B cell (primary cell): ENCODE results near the gene STARD10. TPM values are rescaled to one million over a fixed set of nuclear protein-coding genes. Genes with fewer than 3 reads are reported as not detected.

Experiments
- ATAC-seq: fragments of 200-7000 bp; cut with Tn5 transposase; one replicate; pipeline ENCODE4 v1.10.0; 2021; ENCODE audit warnings: low read depth, mild to moderate bottlenecking, moderate number of reproducible peaks, moderate library complexity
- CTCF ChIA-PET: fragments of 350-600 bp; sonication (Branson Sonifier 250); formaldehyde crosslinking; loops from one replicate; lab custom pipeline; 2021; ENCODE audit warnings: antibody characterized with exemption, inconsistent platforms; lab: Charles Lee
- POLR2A ChIA-PET: fragments of 350-600 bp; sonication (Branson Sonifier 250); formaldehyde crosslinking; loops from one replicate; lab custom pipeline; 2021; ENCODE audit warnings: antibody characterized with exemption; lab: Charles Lee
- DNase-seq: peaks from one replicate; pipeline ENCODE4 v3.0.0; 2013
- H2AFZ ChIP-seq: 2 replicates; pipeline ENCODE4 v1.6.1; 2012; ENCODE audit warnings: mild to moderate bottlenecking, low read depth, low read length; ENCODE audit not compliant: insufficient read depth, poor library complexity, severe bottlenecking
- H3K27ac ChIP-seq, 2 donors: 1 replicate in 1 of 2; 2 replicates in 1 of 2; pipeline ENCODE4 v1.5.1; 2012 to 2013; ENCODE audit warnings: low read length in 2 of 2, mild to moderate bottlenecking in 2 of 2, moderate library complexity in 1 of 2
- H3K27me3 ChIP-seq, 4 experiments: fragments of 200-600 bp in 1 of 4; sonication (generic) in 1 of 4; replicated peaks in 1 of 4; 1 replicate in 2 of 4; 2 replicates in 2 of 4; pipeline versions ENCODE4 v1.6.1 to v1.7.0; 2013 to 2016; ENCODE audit warnings: low read length in 3 of 4, mild to moderate bottlenecking in 2 of 4, mixed read lengths in 1 of 4, moderate library complexity in 1 of 4; ENCODE audit not compliant: insufficient read depth in 4 of 4, control insufficient read depth in 3 of 4; ENCODE audit errors: control extremely low read depth in 1 of 4
- H3K36me3 ChIP-seq, 2 experiments: replicated peaks in 1 of 2; 1 replicate in 1 of 2; 2 replicates in 1 of 2; pipeline versions ENCODE4 v1.6.1 to v1.7.1; 2013; ENCODE audit warnings: low read length in 1 of 2; ENCODE audit not compliant: insufficient read depth in 2 of 2, control insufficient read depth in 1 of 2; ENCODE audit errors: control extremely low read depth in 1 of 2, extremely low read depth in 1 of 2
- H3K4me1 ChIP-seq, 2 donors: fragments of 200-600 bp in 1 of 2; sonication (generic) in 1 of 2; 1 replicate in 1 of 2; 2 replicates in 1 of 2; pipeline versions ENCODE4 v1.5.1 to v1.6.1; 2013 to 2017; ENCODE audit warnings: low read length in 2 of 2; ENCODE audit not compliant: control insufficient read depth in 2 of 2, insufficient read depth in 2 of 2
- H3K4me2 ChIP-seq: replicated peaks from 2 replicates; pipeline ENCODE3; 2012; ENCODE audit warnings: mild to moderate bottlenecking, low read depth, low read length; ENCODE audit not compliant: poor library complexity, severe bottlenecking
- H3K4me3 ChIP-seq, 5 experiments: fragments of 200-600 bp in 1 of 5; sonication (generic) in 1 of 5; 1 replicate in 3 of 5; 2 replicates in 2 of 5; pipeline versions ENCODE4 v1.5.1 to v1.7.0; 2011 to 2016; ENCODE audit warnings: low read length in 4 of 5, mild to moderate bottlenecking in 4 of 5, low read depth in 2 of 5, control low read depth in 1 of 5, moderate library complexity in 1 of 5; ENCODE audit not compliant: insufficient read depth in 1 of 5; ENCODE audit errors: control extremely low read depth in 1 of 5, extremely low read depth in 1 of 5
- H3K79me2 ChIP-seq: fragments of 200-600 bp; sonication (generic); one replicate; pipeline ENCODE4 v1.6.0; 2016; ENCODE audit warnings: low read length; ENCODE audit not compliant: control insufficient read depth, insufficient read depth
- H3K9ac ChIP-seq: fragments of 200-600 bp; sonication (generic); 2 replicates; pipeline ENCODE4 v1.6.1; 2017; ENCODE audit warnings: mild to moderate bottlenecking, low read length, moderate library complexity
- H3K9me3 ChIP-seq, 3 donors: one replicate each; pipeline versions ENCODE4 v1.6.1 to v1.7.1; 2013; ENCODE audit warnings: low read length in 2 of 3; ENCODE audit not compliant: control insufficient read depth in 2 of 3, insufficient read depth in 1 of 3; ENCODE audit errors: control extremely low read depth in 1 of 3
- H4K20me1 ChIP-seq: 2 replicates; pipeline ENCODE4 v1.6.0; 2012; ENCODE audit warnings: mild to moderate bottlenecking, low read length; ENCODE audit not compliant: insufficient read depth, control insufficient read depth, poor library complexity, severe bottlenecking
- H3K27ac Mint-ChIP-seq: one replicate; pipeline ENCODE4 v1.8.0; 2021; ENCODE audit warnings: mixed read lengths
- H3K27me3 Mint-ChIP-seq: one replicate; pipeline ENCODE4 v1.8.0; 2021; ENCODE audit warnings: mixed read lengths
- H3K4me1 Mint-ChIP-seq: one replicate; pipeline ENCODE4 v1.8.0; 2021; ENCODE audit warnings: mixed read lengths
- H3K4me3 Mint-ChIP-seq: one replicate; pipeline ENCODE4 v1.8.0; 2021; ENCODE audit warnings: mixed read lengths
- H3K9me3 Mint-ChIP-seq: one replicate; pipeline ENCODE4 v1.8.0; 2022; ENCODE audit warnings: mixed read lengths; ENCODE audit not compliant: insufficient read depth
- EZH2 ChIP-seq: IDR thresholded peaks from 2 replicates; pipeline ENCODE4 v1.6.1; 2012; ENCODE audit warnings: borderline replicate concordance, low read depth, mild to moderate bottlenecking, moderate library complexity, low read length; ENCODE audit not compliant: insufficient read depth, poor library complexity, severe bottlenecking
- WGBS: methylation state at CpG from one replicate; pipeline ENCODE4 v1.1.5; 2013; ENCODE audit warnings: missing lambda C conversion rate; ENCODE audit not compliant: insufficient coverage; 5-methylcytosine and 5-hydroxymethylcytosine counted together
- intact Hi-C: fragments of 100-400 bp; cut with micrococcal nuclease; formaldehyde crosslinking; loops from one replicate; pipeline ENCODE4 v1.10.0; 2022
- polyA plus RNA-seq: library from polyadenylated mRNA; depleted of rRNA; stranded (reverse); fragments of >200 nt; gene quantifications from 2 replicates; pipeline ENCODE4 v1.2.3, GENCODE V29; 2012
- total RNA-seq, 2 donors: library from RNA; stranded (reverse); fragments of 120-200 nt in 1 of 2; gene quantifications; 1 replicate in 1 of 2; 2 replicates in 1 of 2; pipeline versions ENCODE4 v1.2.3 to v1.2.4, GENCODE V29; 2013 to 2022
- TF ChIP-seq, protein P1 (sequence below): fragments of 200-600 bp; IDR thresholded peaks from one replicate; pipeline ENCODE4 v1.8.0; 2022; ENCODE audit warnings: antibody characterized with exemption, mild to moderate bottlenecking

STARD10 gene
- total and polyA plus RNA-seq, 2 donors (not counting 1 experiment from before 2014, with no cell fraction given): 37.5 to 39.2 TPM

DNA sequence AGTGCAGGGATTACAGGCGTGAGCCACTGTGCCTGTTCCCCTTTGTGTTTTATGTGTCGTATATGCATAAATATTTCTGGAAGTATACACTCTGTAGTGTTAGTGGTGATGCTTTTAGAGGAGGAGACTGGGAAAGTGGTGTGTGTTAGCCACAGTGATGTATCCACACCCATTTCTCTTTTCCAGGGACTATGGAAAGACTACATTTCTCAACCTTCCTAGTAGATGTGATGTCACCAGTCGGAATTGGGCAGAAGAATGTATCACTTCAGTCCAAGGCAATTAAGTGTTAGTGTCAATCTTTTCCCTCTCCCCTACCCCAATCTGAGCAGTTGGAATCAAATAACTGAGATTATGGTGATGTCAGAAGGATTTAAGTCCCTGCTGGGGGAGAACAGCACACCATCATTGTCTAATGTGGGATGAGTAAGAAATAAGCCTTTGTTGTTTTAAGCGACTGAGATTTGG, 14.5 kb upstream of the STARD10 start:
- ChIA-PET POLR2A (interaction anchor here (0.8 kb wide), 1 partner anchor 83 kb away, joined by 3 read pairs; no protein-coding TSS in a partner anchor), CTCF (interaction anchor here (0.6 to 1.5 kb wide), 7 partner anchors 14 to 124 kb away, joined by 3 to 5 read pairs (median 3); partner anchors contain the start of gene STARD10)
- no peaks in the 10 kb centered on the region for H3K27me3 Mint-ChIP-seq
- Histone ChIP-seq H3K4me2 (peak overlapping the region; percentile 50), H3K27ac (peak overlapping the region in 1 of 2 donors; percentile 48), H4K20me1 (no peaks in the 10 kb centered on the region), H3K79me2 (peaks cover 20% of the 10 kb centered on the region), H3K9ac (no peak overlapping the region), H3K9me3 (no peaks in the 10 kb centered on the region), H3K36me3 (no peaks in the 10 kb centered on the region), H2AFZ (no peak overlapping the region), H3K4me1 (peaks cover 29 to 31% of the 10 kb centered on the region in 2 donors), H3K4me3 (no peak overlapping the region), H3K27me3 (no peaks in the 10 kb centered on the region)
- WGBS: 100% methylated on average over 1 of the region's 4 CpGs
- no peak for ATAC-seq
- intact Hi-C loops: no loop called here
- peak overlapping the region; percentile 65 for H3K27ac Mint-ChIP-seq
- TF ChIP-seq EZH2: no peak
- TF ChIP-seq, protein P1, sequence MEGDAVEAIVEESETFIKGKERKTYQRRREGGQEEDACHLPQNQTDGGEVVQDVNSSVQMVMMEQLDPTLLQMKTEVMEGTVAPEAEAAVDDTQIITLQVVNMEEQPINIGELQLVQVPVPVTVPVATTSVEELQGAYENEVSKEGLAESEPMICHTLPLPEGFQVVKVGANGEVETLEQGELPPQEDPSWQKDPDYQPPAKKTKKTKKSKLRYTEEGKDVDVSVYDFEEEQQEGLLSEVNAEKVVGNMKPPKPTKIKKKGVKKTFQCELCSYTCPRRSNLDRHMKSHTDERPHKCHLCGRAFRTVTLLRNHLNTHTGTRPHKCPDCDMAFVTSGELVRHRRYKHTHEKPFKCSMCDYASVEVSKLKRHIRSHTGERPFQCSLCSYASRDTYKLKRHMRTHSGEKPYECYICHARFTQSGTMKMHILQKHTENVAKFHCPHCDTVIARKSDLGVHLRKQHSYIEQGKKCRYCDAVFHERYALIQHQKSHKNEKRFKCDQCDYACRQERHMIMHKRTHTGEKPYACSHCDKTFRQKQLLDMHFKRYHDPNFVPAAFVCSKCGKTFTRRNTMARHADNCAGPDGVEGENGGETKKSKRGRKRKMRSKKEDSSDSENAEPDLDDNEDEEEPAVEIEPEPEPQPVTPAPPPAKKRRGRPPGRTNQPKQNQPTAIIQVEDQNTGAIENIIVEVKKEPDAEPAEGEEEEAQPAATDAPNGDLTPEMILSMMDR: no peak
- H3K4me1 Mint-ChIP-seq: peaks cover 42% of the 10 kb centered on the region
- H3K4me3 Mint-ChIP-seq: peak overlapping the region; percentile 23
- no peak for DNase-seq
- H3K9me3 Mint-ChIP-seq: no peaks in the 10 kb centered on the region

DNA sequence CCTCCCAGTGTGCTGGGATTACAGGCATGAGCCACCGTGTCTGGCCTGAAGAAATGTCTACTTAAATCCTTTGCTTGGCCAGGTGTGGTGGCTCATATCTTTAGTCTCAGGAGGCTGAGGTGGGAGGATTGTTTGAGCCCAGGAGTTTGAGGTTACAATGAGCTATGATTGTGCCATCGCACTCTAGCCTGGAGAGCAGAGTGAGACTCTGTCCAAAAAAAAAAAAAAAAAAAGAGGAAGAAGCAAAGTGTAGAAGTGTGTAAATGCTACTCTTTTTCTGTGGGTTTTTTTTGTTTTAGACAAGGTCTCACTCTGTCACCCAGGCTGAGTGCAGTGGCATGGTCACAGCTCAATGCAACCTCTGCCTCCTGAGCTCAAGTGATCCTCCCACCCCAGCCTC, 13.9 kb upstream of the STARD10 start:
- H3K27me3 Mint-ChIP-seq: no peaks in the 10 kb centered on the region
- Histone ChIP-seq H3K79me2 (peaks cover 14% of the 10 kb centered on the region), H3K9ac (no peak overlapping the region), H2AFZ (no peak overlapping the region), H3K9me3 (no peaks in the 10 kb centered on the region), H4K20me1 (no peaks in the 10 kb centered on the region), H3K36me3 (no peaks in the 10 kb centered on the region), H3K27me3 (no peaks in the 10 kb centered on the region), H3K4me1 (peaks cover 23 to 25% of the 10 kb centered on the region in 2 donors), H3K27ac (peak overlapping the region in 1 of 2 donors; percentile 48), H3K4me3 (no peak overlapping the region), H3K4me2 (peak overlapping the region; percentile 50)
- WGBS: 0% methylated on average over 2 of the region's 2 CpGs
- peak overlapping the region; percentile 65 for H3K27ac Mint-ChIP-seq
- TF ChIP-seq EZH2: no peak
- TF ChIP-seq, protein P1: no peak
- DNase-seq: peak; percentile 60
- peaks cover 36% of the 10 kb centered on the region for H3K4me1 Mint-ChIP-seq
- intact Hi-C loops: no loop called here
- peak; percentile 89 for ATAC-seq
- H3K9me3 Mint-ChIP-seq: no peaks in the 10 kb centered on the region
- POLR2A ChIA-PET: interaction anchor here (0.6 to 1.2 kb wide), 7 partner anchors 14 to 574 kb away, joined by 3 to 12 read pairs (median 4); partner anchors contain the start of genes FCHSD2 and STARD10
- peak overlapping the region; percentile 23 for H3K4me3 Mint-ChIP-seq
- CTCF ChIA-PET: interaction anchor here (0.6 to 1.5 kb wide), 10 partner anchors 14 to 380 kb away, joined by 3 to 4 read pairs (median 3); partner anchors contain the start of gene STARD10
